Measurements from ENCODE around the gene ATP11A. TPM values are rescaled to one million over a fixed set of nuclear protein-coding genes. Genes with fewer than 3 reads are reported as not detected.
A peak's percentile ranks its signal among the peaks of the same experiment; 100 is the strongest.

Gene ATP11A
- total and polyA plus RNA-seq, 8 donors = 271 to 502 (median 458) TPM

GRCh38 chr13:112837371-112838037 is 147.7 kb downstream of the ATP11A start:
- no peaks in the 10 kb centered on the region for H3K9me3 ChIP-seq
- ATAC-seq (peak; percentile 3), DNase-seq (no peak)
- peaks cover 0 to 96% of the 10 kb centered on the region in 2 donors for H3K36me3 ChIP-seq
- H3K27me3 ChIP-seq = no peaks in the 10 kb centered on the region
- no peak overlapping the region for H3K4me3 ChIP-seq
- no peaks in the 10 kb centered on the region for H3K4me1 ChIP-seq
- no peak for TF ChIP-seq CTCF (IDR thresholded peaks at IDR 0.05)
- intact Hi-C loops (cut with DNase I) = no loop called here
- H3K27ac ChIP-seq = no peak overlapping the region

DNA sequence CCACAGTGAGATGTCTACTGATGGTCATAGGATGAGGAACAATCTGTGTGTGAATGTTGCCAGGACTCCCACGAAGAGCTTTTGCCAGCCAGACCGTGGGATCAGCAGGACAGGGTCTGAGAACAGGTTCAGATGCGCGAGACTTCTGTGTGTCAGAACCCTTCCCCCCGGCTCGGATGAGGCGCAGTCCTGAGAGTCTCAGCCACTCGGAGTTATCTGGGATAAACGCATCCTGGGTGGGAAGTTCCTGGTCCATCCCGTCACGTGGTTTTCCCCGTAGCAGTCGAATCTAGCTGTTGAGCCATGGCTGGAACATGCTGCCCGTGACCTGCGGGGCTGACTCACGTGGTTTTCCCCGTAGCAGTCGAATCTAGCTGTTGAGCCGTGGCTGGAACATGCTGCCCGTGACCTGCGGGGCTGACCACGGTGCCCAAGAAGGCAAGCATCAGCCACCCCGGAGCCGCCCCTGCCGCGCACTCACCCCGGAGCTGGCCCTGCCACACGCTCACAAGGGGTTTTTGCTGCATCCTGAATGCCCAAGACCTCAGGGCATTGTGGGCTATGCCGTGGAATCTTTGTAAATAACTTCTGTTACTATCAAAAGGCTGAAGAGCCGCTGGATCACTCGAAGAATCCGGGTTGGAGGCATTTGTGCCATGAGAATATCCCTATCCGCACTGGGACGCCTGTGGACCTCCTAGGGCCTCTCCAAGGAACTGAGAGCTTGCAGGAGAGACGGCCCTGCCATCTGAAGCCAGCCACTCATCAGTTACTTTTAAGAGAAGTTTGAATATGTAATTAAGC is 148.4 kb downstream of the ATP11A start:
- intact Hi-C loops (cut with DNase I) = no loop called here
- DNase-seq (no peak), ATAC-seq (no peak)
- TF ChIP-seq CTCF (IDR thresholded peaks at IDR 0.05) = no peak
- no peaks in the 10 kb centered on the region for H3K27me3 ChIP-seq
- peaks cover 0 to 96% of the 10 kb centered on the region in 2 donors for H3K36me3 ChIP-seq
- no peaks in the 10 kb centered on the region for H3K4me1 ChIP-seq
- H3K27ac ChIP-seq = no peak overlapping the region
- H3K4me3 ChIP-seq = no peak overlapping the region
- H3K9me3 ChIP-seq = no peaks in the 10 kb centered on the region

DNA sequence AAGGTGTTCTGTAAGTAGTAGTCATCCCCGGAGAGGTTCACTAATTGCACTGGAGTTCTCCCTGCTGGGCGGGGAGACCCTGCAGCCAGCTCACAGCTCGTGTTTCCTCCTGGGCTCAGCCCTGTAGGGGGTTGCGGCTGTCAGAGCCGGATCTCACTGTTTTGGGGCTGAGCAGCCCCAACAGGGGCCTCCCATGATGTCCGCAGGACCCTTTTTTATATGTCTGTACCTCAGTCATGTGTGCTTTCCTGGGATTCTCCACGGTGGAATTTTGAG is 148.9 kb downstream of the ATP11A start:
- H3K27me3 ChIP-seq = no peaks in the 10 kb centered on the region
- H3K27ac ChIP-seq = no peak overlapping the region
- intact Hi-C loops (cut with DNase I) = no loop called here
- ATAC-seq (no peak), DNase-seq (no peak)
- peaks cover 0 to 96% of the 10 kb centered on the region in 2 donors for H3K36me3 ChIP-seq
- H3K4me1 ChIP-seq = no peaks in the 10 kb centered on the region
- H3K4me3 ChIP-seq = no peak overlapping the region
- H3K9me3 ChIP-seq = no peaks in the 10 kb centered on the region
- TF ChIP-seq CTCF (IDR thresholded peaks at IDR 0.05) = no peak

DNA sequence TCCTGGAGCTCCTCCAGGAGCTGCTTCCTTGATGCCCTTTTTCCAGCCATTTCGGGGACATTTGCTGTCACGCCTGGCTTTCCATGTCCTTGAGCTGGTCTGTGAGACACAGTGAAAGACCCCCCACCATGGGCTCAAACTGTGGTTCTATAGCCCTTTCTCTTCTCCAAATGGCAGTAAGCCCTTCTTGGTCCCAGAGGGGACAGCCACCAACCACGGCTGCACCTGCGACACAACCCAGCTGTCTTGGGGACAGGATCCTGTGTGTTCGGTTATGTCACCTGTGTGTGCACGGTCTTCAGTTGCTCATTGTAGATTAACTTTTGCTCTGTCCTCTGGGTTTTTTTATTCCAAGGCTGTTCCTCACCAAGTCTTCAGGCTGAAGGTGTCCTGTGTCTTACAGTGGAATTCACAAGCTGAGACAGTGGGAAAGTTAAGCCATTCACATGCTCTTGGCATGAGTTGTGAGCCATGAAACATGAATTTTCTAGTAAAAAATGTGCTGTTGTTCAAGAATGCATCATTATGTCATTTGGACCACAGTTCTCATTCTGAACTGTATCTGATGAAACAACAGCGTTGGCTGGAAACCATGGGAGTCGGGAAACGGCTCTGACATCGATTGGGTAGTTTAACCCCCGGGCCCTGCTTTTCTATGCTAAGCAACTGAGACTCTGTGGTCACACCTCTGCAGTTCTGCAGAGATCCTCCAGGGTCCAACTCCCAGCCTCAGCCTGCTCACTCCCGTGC is 149.7 kb downstream of the ATP11A start:
- Histone ChIP-seq H3K9me3 (no peaks in the 10 kb centered on the region), H3K27ac (no peak overlapping the region), H3K27me3 (no peaks in the 10 kb centered on the region), H3K4me3 (no peak overlapping the region), H3K4me1 (no peaks in the 10 kb centered on the region), H3K36me3 (peaks cover 0 to 96% of the 10 kb centered on the region in 2 donors)
- intact Hi-C loops (cut with DNase I) = no loop called here
- no peak for ATAC-seq
- no peak for DNase-seq
- TF ChIP-seq CTCF (IDR thresholded peaks at IDR 0.05) = no peak

Data from left lung (tissue), 10 donors.